Neutrophil (primary cell): ENCODE measurements around the gene IL31.

Source experiments
- H3K27ac ChIP-seq: fragments of 200-600 bp; sonication (generic); 2 replicates; pipeline ENCODE4 v1.5.1; 2016; ENCODE audit warnings: mild to moderate bottlenecking, moderate library complexity
- H3K27me3 ChIP-seq: fragments of 200-600 bp; sonication (generic); 2 replicates; pipeline ENCODE4 v1.6.0; 2016; ENCODE audit warnings: mild to moderate bottlenecking
- H3K36me3 ChIP-seq: fragments of 200-600 bp; sonication (generic); 2 replicates; pipeline ENCODE4 v1.5.1; 2017
- H3K4me1 ChIP-seq, 2 experiments: fragments of 200-600 bp in 1 of 2; sonication (generic) in 1 of 2; 1 replicate in 1 of 2; 2 replicates in 1 of 2; pipeline versions ENCODE4 v1.5.1 to v1.6.1; 2013 to 2016; ENCODE audit warnings: low read depth in 1 of 2, low read length in 1 of 2, mild to moderate bottlenecking in 1 of 2, moderate library complexity in 1 of 2; ENCODE audit not compliant: control insufficient read depth in 1 of 2, insufficient read depth in 1 of 2
- H3K4me3 ChIP-seq, 2 experiments: fragments of 200-600 bp in 1 of 2; sonication (generic) in 1 of 2; 1 replicate in 1 of 2; 2 replicates in 1 of 2; pipeline ENCODE4 v1.5.1; 2013 to 2016; ENCODE audit warnings: low read depth in 1 of 2, low read length in 1 of 2, mild to moderate bottlenecking in 1 of 2, moderate library complexity in 1 of 2
- H3K9me3 ChIP-seq: fragments of 200-600 bp; sonication (generic); 2 replicates; pipeline ENCODE4 v1.5.1; 2016
- TF ChIP-seq, protein P1 (sequence below): fragments of 200-600 bp; sonication (generic); IDR thresholded peaks from 2 replicates; pipeline ENCODE4 v1.5.1; 2016; ENCODE audit warnings: antibody characterized with exemption

The IL31 gene

DNA sequence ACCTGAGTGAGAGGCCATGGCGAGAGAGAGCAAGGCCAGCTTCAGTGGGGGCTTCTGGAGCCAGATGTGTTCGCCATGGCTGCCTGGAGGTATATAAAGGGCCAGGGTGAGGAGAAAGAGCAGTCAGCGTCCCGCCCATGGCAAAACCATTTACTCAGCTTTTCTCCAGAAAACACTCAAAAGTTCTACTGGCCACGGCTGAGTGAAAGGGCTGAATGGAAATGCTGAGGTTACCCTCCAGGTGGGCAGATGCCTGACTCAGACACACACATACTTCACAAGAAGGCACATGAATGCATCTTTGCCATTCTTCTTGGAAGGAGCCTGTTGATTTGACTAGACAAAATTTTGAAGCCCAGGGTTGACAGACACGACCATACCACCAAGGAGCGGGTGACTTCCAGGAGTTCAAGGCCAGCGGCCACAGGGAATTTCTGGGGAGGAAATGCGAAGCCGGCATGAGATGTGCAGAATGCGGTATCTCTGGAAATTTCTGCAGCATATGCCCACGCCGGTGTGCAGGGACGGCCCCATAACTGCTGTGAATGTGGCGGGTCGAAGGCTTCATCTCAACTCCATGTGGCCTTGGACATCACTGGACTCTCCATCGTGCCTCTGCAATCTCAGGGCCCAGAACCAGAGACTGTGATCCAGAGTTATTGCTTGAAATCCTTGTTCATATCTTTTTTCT lies at the start of gene IL31:
Gene IL31 (minus strand): TSS at position 67 of the 691 bp plus-strand sequence. CDS start 49 bp downstream, at position 18.
- Histone ChIP-seq H3K4me3 (no peak within 1 kb of the TSS), H3K4me1 (no peaks in the 10 kb centered on the region), H3K9me3 (no peaks in the 10 kb centered on the region), H3K27ac (no peak within 1 kb of the TSS), H3K36me3 (no peaks in the 10 kb centered on the region), H3K27me3 (no peaks in the 10 kb centered on the region)
- TF ChIP-seq, protein P1, sequence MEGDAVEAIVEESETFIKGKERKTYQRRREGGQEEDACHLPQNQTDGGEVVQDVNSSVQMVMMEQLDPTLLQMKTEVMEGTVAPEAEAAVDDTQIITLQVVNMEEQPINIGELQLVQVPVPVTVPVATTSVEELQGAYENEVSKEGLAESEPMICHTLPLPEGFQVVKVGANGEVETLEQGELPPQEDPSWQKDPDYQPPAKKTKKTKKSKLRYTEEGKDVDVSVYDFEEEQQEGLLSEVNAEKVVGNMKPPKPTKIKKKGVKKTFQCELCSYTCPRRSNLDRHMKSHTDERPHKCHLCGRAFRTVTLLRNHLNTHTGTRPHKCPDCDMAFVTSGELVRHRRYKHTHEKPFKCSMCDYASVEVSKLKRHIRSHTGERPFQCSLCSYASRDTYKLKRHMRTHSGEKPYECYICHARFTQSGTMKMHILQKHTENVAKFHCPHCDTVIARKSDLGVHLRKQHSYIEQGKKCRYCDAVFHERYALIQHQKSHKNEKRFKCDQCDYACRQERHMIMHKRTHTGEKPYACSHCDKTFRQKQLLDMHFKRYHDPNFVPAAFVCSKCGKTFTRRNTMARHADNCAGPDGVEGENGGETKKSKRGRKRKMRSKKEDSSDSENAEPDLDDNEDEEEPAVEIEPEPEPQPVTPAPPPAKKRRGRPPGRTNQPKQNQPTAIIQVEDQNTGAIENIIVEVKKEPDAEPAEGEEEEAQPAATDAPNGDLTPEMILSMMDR: no peak

DNA sequence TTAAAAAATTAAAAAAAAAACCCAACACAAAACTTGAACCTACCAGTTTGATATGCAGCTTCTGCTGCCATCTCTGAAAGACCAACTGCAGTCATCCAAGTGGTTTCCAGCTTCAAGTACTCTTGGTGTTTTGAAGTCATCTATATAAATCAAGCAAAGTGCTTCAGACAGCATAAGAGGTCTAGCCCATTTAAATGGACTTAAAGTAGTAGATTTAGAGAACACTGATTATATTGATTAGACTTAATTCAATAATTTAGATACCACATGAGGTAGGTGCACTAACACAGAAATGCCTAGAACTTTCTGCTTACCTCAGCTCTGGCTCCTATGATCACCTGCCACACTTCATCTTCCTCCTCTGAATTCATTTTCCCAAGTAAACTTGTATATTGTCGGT lies 42.4 kb upstream of the IL31 start:
- Histone ChIP-seq H3K9me3 (no peaks in the 10 kb centered on the region), H3K4me3 (no peak overlapping the region), H3K27ac (no peak overlapping the region), H3K4me1 (no peaks in the 10 kb centered on the region), H3K27me3 (no peaks in the 10 kb centered on the region), H3K36me3 (peaks cover 93% of the 10 kb centered on the region)
- TF ChIP-seq, protein P1: no peak

DNA sequence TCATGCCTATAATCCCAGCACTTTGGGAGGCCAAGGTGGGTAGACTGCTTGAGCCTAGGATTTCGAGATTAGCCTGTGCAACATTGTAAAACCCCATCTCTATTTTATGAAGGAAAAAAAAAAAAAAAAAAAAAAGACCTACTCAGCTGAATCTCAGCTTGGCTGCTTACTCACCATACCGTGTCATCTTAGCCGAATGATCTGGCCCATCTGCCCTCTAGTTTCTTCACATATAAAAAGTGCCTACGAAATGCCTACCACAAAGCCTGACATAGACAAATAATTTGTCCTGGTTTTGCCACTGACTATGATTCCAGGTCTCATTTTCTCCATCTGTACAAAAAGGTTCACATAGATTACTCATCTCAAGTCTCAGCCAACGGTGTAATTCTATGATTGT lies 41.8 kb upstream of the IL31 start:
- H3K4me1 ChIP-seq: no peaks in the 10 kb centered on the region
- H3K36me3 ChIP-seq: peaks cover 92% of the 10 kb centered on the region
- TF ChIP-seq, protein P1: no peak

DNA sequence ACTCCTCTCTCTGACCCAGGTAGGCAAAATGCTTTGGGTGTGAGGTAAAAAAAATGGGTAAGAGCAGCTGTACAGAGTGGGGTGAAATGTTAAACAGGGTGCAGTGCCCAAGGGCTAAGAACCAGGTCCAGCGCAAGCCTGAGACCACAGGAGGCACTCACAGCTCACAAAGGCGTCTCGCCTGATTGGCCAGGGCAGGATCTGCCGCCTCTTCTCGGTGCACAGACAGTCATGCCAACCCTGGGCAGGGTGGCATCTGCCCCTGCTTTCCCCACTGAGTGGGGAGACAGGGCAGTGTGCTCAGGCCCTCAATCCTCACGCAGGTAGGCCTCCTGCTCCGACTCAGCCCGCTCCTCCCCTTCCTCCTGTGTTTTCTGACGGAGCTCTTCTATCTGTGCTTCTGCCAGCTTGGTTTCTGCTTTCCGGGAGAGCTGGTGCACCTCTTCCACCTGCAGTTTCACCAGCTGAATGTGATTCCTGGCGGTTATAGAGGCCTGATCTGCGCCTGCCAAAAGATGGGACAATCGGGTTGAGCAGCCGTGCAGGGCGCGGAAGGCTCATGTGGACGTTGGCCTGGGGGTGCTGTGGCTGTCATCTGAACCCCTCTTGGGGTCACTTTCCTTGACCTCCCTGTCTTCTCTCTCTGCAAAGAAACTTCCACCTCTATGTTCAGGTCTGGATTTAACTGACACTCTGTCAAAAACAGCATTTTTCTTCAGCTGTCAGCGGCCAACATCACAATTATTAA lies 34.2 kb upstream of the IL31 start:
- Histone ChIP-seq H3K27me3 (peaks cover 35% of the 10 kb centered on the region), H3K4me3 (no peak overlapping the region), H3K9me3 (no peaks in the 10 kb centered on the region), H3K27ac (no peak overlapping the region), H3K36me3 (peaks cover 68% of the 10 kb centered on the region), H3K4me1 (peaks cover under 1 to 14% of the 10 kb centered on the region in 2 experiments)
- TF ChIP-seq, protein P1: no peak

More for the DNA sequence above, 41.8 kb upstream of the IL31 start:
- H3K4me3 ChIP-seq: no peak overlapping the region
- H3K27me3 ChIP-seq: no peaks in the 10 kb centered on the region
- H3K9me3 ChIP-seq: no peaks in the 10 kb centered on the region
- no peak overlapping the region for H3K27ac ChIP-seq

DNA sequence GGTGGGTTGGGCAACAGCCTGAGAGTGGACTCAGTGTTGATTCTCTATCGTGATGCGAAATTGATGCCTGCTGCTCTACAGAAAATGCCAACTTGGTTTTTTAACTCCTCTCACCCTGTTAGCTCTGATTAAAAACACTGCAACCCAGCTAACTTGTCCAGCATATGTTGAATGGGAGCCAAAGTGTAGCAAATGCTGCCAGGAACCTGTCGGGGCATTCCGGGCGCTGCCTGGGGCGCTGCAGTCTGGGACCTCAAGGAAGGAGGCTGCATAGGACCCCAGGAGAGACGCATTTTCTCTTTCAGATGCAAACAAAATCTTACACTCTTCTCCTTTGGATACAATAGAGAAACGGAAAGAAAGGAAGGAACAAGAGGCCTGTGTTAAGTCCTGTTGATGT lies 33.4 kb upstream of the IL31 start:
- Histone ChIP-seq H3K27ac (no peak overlapping the region), H3K36me3 (peaks cover 59% of the 10 kb centered on the region), H3K4me1 (peaks cover 6 to 17% of the 10 kb centered on the region in 2 experiments), H3K4me3 (no peak overlapping the region), H3K9me3 (no peaks in the 10 kb centered on the region), H3K27me3 (peaks cover 44% of the 10 kb centered on the region)
- TF ChIP-seq, protein P1: no peak
